ENCODE results near the gene TRAP1.

TRAP1 gene

DNA sequence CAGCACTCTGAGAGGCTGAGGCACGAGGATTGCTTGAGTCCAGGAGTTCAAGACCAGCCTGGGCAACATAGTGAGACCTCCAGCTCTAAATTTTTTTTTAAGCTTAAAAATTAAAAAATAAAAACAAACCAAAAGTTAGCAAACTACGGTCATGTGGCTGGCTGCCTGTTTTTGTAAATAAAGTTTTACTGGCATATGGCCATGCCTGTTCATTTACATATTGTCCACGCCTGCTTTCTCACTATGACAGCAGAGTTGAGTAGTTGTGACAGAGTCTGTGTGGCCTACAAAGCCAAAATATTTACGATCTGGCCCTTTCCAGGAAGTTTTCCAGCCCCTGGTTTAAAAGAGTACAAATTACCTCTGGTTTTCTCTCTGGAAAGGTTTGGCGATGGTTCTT is 109.3 kb downstream of the TRAP1 start:
- DNase-seq (ENCODE audit: low spot score), result no peak
- no peak for TF ChIP-seq CTCF (conservative IDR thresholded peaks at IDR 0.05; ENCODE audit: low read depth)
- ChIA-PET CTCF (no interaction called here), POLR2A (ENCODE audit: low non-redundant PET) (no interaction called here)
- H3K27ac ChIP-seq, result no peak overlapping the region
